ENCODE data around the gene CASR.
A peak's percentile ranks its signal among the peaks of the same experiment; 100 is the strongest.

The CASR gene

DNA sequence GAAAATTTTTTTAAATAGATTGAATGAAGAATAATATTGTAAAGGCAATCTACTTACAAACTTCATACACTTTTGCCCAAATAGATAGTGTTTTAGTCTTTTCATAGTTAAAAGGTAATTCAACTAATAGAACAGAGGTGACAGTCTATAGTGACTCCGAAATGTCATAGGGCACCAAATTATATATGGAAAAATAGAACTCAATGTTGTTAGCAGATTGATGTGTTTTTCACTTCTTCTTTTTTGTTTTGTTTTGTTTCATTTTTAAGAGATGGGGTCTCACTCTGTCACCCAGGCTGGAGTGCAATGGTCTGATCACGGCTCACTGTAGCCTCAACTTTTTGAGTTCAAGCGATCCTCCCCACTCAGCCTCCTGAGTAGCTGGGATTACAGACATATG lies 142.3 kb downstream of the CASR start:
- Histone ChIP-seq H3K4me3 (peak overlapping the region; percentile 1 to 30 (median 11)), H3K27ac (peak overlapping the region in 11 of 21 experiments; percentile 2 to 74 (median 35))

DNA sequence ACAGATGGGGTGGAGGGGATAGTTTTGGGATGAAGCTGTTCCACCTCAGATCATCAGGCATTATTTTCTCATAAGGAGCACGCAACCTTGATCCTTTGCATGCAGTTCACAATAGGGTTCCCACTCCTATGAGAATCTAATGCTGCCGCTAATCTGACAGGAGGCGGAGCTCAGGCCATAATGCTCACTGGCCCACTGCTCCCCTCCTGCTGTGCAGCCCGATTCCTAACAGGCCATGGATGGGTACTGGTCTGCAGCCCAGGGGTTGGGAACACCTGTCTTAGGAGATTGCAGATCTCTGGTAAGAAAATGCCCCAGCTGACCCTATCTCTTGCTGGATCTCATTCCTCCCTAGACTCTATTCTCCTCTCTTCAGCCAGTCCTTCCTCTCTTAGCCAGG lies 148.4 kb downstream of the CASR start:
- Histone ChIP-seq H3K4me3 (no peak overlapping the region), H3K27ac (peak overlapping the region in 2 of 21 experiments; percentile 8 to 34)

DNA sequence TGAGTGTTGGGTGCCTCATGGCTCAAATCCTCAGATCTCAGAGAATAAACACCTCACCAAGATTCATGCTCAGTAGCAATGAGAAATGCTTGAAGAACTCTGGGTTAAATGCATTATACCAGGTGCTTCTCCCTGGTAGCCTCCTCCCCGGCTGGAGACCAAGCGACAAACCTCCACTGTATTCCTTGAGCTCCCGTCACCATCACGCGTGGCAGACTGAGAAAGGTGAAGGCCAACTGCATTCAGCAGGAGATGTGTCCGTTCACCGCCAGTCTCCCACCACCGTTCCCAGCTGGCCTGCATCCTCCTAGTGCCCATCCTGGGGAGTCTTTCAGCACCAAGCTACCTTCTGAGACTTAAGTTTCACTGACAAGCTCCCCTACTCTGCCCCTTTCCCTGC lies 149.1 kb downstream of the CASR start:
- no peak overlapping the region for H3K4me3 ChIP-seq
- H3K27ac ChIP-seq: peak overlapping the region in 1 of 21 experiments; percentile 24

Data from skin epidermis (tissue), 12 donors.